ENCODE results near the gene PKIG.

The PKIG gene

DNA sequence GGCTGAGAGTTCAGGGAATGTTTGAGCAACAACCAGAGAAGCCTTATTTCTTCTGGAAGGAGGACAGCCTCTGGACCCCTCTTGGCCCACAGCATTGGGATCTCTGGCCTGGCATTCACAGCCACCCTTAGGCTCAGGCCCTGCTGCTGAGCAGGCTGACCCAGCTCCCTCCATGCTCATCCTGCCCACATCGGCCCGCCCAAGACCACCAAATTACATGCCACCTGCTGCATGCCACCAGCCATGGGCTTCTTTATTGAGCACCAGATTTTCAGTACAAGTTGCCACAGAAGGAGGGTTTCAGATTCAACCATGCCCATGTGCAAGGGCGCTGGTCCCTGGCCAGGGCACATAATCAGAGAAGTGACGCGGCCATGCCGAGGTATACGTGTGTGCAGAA is 36.9 kb downstream of the PKIG start:
- DNase-seq (ENCODE audit: low spot score): no peak

DNA sequence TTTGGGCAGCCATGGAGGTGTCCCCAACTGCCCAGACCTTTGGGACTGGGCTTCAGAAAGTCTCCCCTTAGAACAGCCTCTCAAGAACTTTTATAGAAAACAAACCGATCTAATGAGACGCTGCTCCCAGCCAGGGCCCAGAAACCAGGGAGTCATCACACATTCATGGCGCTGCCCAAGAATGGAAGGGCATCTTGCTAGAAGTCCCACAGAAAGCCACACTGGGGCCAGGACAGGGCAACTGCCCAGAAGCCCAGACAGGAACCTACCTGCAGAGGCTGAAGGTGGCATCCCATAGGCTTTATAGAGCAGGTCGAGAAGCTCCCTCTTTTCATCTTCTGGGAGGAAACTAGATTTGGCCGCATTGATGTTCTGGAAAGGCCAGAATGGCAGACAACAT is 37.7 kb downstream of the PKIG start:
- DNase-seq (ENCODE audit: low spot score): no peak

DNA sequence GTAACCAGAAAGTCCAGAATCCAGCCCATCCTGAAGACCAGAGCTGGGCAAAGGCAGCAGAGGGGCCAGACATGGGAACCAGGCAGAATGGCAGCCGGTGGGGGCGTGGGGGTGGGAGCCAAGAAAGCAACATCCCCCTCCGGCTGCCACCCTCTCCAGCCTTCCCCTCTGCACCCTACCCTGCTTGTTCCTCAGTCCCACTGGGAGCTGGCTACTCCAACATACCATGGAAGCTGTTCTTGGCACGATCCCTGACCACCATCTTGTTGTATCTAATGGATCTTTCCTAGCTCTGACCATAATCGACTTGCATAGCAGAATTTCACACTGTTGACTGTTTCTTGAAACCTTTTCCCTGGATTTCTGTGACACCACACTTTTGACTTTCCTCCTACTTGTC is 38.9 kb downstream of the PKIG start:
- no peak for DNase-seq (ENCODE audit: low spot score)

DNA sequence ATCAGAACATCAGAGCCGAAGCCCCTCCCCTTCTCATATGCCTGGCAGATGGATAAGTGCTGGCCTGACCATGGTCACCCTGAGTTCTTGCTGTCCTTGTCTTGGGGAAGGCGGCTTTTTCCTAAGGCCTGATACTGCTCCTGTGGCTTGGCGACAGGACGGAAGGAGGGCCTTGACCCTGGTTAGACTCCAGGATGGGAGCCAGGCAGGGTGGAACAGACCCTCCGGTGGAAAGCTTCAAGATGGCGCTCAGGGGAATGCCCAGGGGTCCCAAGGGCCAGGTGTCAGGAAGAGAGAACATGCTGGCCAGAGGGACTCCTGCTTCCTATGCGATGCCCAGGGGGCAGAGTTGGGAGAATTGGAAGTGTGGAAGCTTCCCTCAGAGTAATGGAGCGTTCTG is 39.6 kb downstream of the PKIG start:
- DNase-seq (ENCODE audit: low spot score): no peak

DNA sequence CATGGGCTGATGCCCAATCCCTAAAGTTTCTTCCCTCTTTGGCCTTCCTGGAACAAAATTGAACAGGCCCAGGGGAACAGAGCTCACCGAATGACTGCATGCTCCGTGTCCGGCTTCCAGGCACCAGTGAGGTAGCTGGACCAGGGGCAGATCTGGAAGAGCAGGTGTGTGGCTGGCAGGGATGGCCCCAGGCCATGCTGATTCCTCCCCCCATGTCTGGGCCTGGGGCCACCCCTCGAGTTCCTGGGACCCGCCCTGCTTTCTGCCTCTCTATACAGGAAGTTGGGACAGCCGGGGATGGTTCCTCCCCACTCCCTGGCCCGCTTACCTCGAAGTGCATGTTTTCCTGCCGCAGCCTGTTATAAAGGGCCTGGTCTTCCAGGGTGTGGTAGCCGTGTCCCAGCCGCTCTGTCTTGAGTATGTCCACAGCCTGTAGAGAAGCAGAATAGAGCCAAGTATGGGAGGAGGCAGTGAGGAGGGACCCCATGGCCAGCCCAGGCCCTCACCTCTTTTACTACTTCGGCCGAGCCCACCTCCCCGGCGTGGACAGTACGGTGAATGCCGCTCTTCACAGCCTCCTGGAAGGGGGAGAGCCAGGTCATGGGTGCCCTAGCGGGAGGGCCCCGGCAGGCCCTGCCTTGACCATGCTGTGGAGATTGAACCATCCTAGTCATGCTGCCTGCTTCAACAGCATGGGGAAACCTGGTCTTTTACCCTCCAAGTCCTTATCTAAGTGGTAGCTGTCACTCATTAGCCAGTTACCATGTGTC is 40.3 kb downstream of the PKIG start:
- DNase-seq (ENCODE audit: low spot score): no peak

DNA sequence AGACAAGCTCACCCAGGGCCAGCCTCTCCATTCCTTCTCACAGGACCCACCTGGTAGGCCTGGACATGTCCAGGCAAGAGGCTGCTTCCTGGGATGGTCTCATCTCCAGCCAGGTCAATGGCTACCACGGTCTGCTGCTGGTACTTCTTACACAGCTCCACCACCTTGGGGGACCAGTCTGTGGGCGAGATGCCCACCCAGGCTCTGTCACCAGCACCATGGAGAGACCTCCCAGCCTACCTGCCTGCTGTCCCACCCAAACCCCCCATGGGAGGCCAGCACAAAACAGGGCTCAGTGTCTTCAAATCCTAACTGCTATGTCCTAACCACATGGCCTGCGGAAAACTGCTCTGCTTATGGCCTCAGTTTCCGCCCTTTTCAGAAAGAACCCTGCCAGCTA is 41.8 kb downstream of the PKIG start:
- DNase-seq (ENCODE audit: low spot score): no peak

DNA sequence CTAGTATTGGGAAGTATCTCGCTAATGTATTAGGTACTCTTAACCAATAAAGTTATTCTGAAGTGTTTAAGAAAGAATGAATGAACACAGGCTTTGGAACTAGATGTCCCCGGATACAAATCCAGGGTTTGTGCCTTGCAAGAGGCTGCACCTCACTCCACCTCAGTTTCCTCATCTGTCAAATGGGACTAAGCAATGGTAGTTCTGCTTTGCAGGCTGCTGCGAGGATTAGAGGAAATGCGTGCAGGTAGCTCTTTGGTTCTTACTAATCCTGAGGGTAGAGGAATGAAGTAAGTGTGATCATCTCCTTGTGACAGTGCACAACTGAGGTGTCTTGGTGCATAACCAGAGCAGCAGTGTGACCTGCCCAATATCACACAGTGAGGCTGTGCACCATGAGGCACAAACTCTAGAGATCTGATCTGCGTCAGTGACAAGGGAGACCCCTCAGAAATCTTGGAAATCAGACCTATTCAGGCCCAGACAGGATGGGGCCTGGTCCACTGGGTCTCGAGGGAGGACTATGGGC is 42.4 kb downstream of the PKIG start:
- no peak for DNase-seq (ENCODE audit: low spot score)

DNA sequence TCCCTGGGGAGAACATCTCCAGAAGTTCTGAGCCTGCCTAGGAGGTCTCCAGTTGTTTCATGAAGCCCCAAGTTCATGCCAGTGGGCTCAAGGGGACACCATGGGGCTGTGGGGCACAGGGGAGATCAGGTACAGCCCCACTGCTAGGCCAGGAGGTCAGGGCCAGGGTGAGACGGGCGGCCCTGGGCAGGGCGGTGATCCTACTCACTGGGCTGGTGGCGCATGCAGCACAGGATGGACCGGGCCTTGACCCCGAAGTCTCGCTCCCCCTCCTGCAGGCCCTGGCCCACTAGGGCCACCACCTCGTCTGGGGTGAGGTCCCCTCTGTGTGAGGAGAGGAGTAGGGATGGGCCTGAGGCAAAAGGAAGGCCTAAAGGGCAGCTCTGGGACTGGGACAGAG is 43.0 kb downstream of the PKIG start:
- DNase-seq (ENCODE audit: low spot score): no peak

DNA sequence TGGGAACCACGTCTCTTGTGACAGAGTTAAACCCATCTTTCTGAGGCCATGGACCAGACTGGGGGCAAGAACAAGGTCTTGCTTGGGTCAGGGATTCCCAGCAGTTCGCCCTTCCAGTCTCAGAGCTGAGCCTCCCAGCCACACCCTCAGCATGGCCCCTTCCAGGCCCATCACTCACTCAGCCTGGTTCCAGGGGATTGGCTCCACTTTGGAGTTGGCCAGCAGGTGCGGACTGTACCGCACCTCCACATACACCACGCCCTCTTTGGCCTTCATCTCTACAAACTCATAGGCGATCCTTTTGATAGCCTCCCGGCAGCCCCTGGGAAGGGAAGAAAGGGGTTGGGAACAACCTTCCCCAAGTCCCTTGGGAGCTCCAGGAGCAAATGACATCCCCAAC is 43.9 kb downstream of the PKIG start:
- no peak for DNase-seq (ENCODE audit: low spot score)

DNA sequence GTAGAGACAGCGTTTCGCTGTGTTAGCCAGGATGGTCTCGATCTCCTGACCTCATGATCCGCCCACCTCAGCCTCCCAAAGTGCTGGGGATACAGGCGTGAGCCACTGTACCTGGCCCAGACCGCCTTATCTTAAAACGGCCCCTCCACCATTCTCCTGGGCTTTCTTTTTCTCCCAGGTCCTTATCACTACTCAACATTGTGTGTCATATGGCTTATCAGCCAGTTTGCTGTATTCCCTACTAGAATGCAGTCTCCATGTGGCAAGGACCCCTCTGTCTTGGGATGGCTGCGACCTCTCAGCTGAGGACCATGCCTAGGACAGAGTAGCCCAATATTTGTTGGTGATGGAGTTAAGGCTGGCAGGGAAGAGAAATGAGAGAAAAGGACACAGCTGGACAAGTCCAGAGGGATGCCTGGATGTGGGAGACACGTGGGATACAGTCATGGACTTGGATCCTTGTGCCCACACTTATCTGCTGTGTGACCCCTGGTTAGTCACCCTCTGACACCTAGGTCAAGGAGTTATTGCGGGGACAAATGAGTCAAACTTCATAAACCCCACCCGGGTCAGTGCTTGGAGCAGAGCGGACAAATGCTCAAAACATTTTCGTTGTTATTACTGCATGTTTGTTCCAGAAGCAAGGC is 45.1 kb downstream of the PKIG start:
- DNase-seq (ENCODE audit: low spot score): no peak

DNA sequence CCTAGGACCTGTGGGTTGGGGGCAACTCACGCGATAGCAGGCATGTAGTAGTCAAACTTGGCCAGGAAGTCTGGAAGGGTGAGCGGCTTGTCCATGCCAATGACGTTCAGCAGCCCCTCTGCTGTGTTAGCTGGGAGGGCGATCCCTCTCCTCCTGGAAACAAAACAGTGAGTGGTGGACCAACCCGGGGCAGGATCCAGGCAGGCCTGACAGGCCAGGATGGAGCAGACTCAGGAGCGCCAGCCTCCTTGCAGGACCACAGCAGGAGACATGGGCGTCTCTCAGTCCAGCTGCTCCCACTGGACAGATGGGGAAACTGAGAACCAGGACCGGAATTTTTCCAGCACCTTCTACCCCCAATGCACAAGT is 46.6 kb downstream of the PKIG start:
- no peak for DNase-seq (ENCODE audit: low spot score)

DNA sequence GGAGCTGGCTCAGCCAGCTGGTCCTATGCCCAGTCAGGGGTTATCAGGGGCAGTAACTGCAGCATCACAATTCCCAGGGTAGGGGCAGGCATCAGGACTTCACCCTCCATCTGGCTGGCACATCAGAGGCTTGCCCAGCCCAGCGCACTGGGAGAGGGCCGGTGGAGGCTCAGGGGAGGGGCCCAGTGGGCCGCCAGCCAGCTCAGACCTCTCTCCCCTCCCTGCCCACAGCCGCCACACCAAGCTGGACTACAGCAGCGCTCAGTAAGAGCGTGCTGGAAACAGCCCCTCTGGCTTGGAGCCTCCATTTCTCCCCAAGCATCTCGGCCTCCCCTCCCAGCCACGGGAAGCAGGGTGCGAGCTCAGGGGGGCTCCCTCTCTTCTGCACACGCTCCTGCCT is 47.2 kb downstream of the PKIG start:
- DNase-seq (ENCODE audit: low spot score): no peak

DNA sequence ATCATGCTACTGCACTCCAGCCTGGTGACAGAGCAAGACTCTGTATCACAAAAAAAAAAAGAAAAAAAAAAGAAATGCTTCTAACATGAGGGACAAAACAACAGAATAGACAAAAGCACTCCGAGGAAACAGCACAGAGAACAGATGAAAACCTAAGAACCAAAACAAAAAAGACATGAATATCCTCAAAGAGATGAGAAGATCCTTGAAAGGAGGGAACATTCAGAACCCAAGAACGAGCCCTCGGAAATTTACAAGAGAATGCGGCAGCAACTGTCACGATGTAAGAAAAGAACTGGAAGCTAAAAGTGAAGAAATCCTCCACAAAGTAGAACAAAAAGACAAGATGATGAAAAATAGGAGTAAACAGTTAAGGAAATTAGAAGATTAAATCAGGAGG is 47.9 kb downstream of the PKIG start:
- no peak for DNase-seq (ENCODE audit: low spot score)

DNA sequence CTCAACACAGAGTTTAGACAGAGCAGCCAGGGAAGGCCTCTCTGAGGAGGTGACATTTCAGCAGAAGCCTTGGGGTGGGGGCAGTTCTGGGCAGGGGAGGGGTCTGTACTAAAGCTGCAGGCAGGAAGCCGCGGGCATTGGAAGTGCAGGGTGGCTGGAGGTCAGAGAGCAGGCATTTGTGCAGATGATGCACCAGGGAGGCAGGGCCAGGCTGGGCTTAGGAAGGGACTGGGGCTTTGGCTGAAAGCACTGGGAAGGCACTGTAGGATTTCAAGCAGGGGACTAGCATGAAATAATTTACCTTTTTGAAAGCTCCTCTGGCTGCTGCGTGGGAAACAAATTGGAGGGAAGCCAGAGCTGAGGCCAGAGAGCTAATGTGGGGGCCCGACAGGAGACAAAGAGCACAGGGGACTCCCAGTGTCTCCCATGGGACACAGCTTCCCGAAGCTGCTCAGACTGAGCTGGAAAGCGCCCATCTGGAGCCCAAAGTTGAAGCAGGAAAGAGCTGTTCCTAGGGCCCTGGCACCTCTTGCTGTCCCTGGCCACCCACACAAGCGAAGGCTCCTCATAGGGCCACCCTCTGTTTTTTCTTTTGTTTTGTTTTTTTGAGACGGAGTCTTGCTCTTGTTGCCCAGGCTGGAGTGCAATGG is 49.8 kb downstream of the PKIG start:
- DNase-seq (ENCODE audit: low spot score): no peak

DNA sequence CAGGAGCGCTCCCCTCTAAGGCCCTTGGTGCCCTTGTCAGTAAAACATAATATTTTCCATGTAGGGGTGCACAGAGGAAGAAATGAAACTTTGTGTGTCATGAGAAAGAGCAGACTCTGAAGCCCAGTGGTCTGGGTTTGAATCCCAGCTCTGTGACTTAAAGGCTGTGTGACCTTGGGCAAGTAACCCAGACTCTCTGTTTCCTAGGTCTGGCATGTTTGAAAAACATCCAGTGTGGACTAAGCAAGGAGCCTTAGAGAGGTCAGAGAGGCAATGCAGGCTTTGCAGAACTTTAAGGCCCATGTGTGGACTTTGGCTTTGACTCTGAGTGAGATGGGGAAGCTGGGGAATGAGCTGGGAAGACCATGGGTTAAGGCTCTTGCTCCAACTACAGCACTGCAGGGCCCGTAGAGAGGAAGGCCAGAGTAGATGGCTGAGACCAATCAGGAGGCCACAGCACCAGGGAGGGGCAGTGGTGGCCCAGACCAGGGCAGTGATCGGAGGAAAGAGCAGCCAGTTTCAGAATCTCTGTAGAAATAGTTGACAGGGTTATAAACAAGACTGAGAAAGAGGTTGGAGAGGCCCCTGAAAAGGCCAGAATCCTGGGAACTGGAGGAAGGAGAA is 50.9 kb downstream of the PKIG start:
- DNase-seq (ENCODE audit: low spot score): no peak

DNA sequence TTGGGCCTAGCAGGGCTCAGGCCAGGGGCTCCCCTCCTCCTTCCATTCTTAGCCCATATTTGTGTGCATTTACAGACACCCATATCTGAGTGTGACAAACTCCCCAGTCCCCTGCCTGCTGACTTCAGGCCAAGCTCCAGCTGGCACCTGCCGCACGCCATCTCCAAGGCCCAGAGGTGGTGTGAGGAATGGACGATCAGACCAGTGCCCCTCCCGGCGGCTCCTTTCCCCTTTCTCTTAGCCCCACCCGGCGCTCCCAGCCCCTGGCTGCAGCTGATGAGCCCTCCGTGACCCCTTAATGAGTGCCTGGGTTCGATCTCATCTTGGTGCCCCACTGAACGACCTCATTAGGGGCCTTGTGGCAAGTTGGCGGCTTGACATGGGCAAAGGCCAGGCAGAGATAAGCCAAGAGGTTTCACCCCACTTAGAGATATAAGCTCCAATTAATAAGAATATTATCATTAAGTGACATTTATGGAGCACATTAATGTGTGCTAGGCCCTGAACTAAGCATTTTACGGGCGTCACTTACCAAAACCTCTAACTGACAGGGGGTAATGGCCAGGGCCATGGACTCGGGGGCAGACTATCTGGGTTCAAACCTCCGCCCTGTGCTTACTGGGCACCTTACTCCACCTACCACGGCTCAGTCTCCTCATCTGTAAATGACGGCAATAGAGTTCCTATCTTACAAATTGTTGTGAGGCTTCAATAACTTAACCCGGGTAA is 51.7 kb downstream of the PKIG start:
- DNase-seq (ENCODE audit: low spot score): no peak

DNA sequence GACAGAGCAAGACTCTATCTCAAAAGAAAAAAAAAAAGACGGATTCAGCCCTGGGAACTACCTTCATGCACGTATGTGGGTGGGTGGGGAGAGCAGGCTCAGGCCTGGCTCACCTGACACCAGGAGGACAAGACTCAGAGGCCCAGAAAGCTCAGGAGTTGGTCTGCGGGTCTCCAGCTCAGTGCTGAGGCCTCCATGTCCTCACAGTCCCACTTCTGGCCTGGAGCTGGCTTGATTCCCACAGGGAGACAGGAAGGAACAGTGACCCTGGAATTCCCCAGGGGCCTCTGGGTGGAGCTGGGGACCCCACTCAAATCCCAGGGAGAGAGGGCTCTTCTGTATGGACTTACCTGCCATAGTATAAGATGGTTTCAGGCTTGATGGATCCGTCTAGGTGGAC is 53.5 kb downstream of the PKIG start:
- DNase-seq (ENCODE audit: low spot score): no peak

DNA sequence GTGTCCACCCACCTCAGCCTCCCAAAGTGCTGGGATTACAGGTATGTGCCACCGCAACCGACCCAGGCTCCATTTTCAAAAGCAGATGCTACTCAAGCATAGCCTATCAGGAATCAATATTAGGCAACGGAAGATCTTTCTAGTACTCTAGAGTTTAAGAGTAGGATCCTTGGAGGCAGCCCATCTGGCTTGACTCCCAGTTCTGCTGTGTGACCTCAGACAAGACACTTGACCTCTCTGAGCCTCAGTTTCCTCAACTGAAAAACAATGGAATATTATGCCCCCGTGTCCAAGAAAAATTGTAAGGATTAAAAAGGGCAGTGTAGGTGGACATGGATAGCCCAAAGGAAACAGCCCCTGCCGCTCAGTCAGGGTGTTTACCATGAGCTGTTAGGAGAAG is 54.7 kb downstream of the PKIG start:
- no peak for DNase-seq (ENCODE audit: low spot score)

DNA sequence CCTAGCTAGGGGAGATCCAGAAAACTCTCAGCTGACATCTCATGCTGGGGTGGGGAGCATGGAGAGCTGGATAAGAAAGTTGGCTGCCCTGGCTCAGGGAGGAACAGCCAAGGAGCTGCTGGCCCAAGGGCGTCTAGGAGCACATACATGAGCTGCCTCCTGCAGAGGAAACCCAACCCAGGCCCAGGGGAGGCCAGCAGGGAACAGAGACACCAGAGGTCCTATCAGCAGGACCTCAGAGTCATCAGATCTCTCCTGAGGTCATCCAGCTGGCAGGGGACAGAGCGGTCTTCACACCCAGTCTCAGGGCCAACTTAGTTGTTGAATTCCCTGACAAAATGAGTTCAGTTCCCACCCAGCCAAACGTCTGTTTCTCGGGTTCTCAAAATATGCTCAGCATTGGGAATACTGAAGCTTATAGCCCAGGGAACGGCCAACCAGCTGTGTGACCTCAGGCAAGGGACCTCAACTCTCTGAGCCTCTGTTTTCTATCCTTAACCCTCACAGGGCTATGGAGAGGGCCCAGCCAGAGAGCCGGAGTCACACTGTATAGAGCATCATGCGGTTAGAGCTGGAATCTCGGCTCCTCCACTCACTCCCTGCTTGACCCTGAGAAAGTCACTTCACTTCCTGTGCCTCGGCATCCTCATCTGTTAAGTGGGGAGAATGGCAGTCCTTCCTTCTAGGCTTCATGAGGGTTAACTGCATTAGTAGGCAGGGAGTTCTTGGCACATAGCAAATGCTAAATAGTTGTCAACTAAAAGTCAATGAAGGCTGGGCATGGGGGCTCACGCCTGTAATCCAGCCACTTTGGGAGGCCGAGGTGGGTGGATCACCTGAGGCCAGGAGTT is 55.4 kb downstream of the PKIG start:
- DNase-seq (ENCODE audit: low spot score): no peak

DNA sequence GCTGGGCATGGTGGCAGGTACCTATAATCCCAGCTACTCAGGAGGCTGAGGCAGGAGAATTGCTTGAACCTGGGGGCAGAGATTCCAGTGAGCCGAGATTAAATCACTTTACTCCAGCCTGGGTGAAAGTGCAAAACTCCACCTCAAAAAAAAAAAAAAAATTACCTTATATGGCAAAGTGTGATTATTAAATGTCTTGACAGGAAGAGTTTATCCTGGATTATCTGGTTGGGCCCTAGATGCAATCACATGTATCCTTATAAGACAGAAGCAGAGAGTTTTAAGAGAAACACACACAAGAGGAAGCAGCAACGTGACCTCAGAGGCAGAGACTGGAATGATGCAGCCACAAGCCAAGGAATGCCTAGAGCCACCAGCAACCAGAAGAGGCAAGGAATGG is 58.1 kb downstream of the PKIG start:
- no peak for DNase-seq (ENCODE audit: low spot score)

DNA sequence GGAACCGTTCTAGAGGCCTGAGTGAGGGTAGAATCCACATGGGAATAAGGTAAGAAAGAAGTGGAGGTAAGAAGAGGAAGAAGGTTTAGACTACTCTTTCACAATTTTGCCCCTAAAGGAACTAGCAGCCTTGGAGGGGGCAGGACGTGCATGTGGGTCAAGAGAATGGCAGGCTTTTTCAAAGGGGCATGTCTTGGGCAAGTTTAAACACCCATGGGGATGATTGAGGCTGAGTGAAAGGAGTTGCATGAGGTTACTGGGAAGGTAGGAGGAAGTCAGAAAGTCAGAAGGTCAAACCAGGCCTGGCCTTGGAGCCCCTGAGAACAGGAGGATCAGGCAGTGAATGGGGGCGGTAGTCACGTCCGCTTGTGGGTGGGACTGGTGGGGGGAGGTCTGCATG is 58.9 kb downstream of the PKIG start:
- DNase-seq (ENCODE audit: low spot score): no peak
